NB4 (cell line): ENCODE results near the gene CDYL.

ENCODE experiments used
- DNase-seq: peaks from one replicate; pipeline ENCODE4 v3.0.0; 2010; ENCODE audit warnings: low read depth
- H3K4me3 ChIP-seq: one replicate; pipeline ENCODE4 v1.5.1; 2011; ENCODE audit warnings: mild to moderate bottlenecking, low read depth, low read length, moderate library complexity
- CTCF ChIP-seq: IDR thresholded peaks from one replicate; pipeline ENCODE4 v1.5.1; 2012; ENCODE audit warnings: low read depth, low read length
- MAX ChIP-seq: IDR thresholded peaks from 2 replicates; pipeline ENCODE4 v1.6.1; 2011; ENCODE audit warnings: low read depth, low read length
- MYC ChIP-seq: IDR thresholded peaks from 2 replicates; pipeline ENCODE4 v1.6.1; 2011; ENCODE audit warnings: low read depth, low read length
- POLR2A ChIP-seq: IDR thresholded peaks from 2 replicates; pipeline ENCODE4 v1.6.1; 2011; ENCODE audit warnings: mild to moderate bottlenecking; ENCODE audit not compliant: insufficient read length; ENCODE audit errors: extremely low read depth

Gene CDYL

DNA sequence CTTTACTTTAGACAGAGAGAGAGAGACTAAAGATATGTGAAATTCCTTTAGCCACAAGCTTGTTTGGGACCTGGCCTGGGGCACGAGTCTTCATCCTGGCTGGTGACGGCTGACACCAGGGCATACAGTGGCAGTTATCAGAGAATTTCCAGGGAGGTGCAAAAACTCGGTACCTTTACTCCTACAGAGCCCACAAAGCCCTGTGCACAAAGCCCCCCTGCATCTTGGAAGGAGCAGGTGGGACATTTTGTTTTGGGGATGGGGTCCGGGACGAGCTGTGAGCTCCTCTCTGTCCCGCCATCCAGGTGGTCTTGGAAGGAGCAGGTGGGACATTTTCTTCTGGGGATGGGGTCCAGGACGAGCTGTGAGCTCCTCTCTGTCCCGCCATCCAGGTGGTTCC is 198.8 kb downstream of the CDYL start:
- TF ChIP-seq MAX (no peak), CTCF (no peak), MYC (no peak), POLR2A (no peak)
- no peak overlapping the region for H3K4me3 ChIP-seq
- DNase-seq, result no peak

DNA sequence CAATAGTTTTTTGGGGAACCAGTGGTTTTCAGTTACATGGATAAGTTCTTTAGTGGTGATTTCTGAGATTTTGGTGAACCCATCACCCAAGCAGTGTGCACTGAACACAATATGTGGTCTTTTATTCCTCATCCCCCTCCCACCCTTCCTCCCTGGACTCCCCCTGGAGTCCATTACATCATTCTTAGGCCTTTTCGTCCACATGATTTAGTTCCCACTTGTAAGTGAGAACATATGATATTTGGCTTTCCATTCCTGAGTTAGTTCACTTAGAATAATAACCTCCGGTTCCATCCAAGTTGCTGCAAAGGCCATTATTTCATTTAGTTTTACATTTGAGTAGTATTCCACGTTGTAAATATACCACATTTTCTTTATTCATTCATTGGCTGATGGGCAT is 199.3 kb downstream of the CDYL start:
- no peak for TF ChIP-seq MYC
- TF ChIP-seq CTCF, result no peak
- no peak for TF ChIP-seq POLR2A
- TF ChIP-seq MAX, result no peak
- no peak for DNase-seq
- H3K4me3 ChIP-seq, result no peak overlapping the region

GRCh38 chr6:4977468-4977867 is 201.3 kb downstream of the CDYL start:
- no peak overlapping the region for H3K4me3 ChIP-seq
- no peak for DNase-seq
- TF ChIP-seq CTCF, result no peak

DNA sequence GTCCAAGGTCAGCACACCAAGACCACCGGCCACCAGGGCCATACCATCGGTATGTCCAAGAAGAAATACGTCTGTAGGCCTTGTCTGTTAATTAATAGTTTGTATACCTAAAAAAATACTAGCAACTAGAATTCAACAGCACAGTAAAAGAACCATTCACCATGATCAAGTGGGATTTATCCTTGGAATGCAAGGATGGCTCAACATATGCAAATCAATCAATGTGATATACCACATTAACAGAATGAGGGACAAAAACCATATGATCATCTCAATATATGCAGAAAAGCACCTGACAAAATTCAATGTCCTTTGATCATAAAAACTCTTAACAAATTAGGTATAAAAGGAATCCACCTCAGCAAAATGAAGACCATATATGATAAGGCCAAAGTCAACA is 203.2 kb downstream of the CDYL start:
- DNase-seq, result no peak
- TF ChIP-seq MYC (no peak), CTCF (no peak)
- H3K4me3 ChIP-seq, result no peak overlapping the region

DNA sequence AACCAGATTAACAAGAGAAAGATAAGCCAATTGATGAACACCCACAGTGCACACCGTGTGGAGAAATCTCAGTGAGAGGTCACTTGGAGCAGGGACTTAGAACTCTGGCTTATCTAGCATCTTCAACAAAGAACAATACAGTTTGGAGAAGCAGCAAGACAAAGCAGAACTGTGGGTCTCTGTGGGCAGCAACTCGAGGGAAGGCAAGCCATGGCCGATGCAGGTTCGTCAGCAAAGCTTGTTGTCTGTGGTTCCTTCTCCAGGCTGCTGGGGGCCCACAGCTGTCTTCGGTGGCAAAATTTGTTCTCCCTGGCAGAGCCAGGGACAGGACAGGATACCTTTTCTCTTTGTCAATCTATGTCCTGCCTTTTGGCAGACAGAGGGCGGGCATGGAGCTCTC is 205.6 kb downstream of the CDYL start:
- no peak for DNase-seq
- TF ChIP-seq MYC, result no peak
- no peak for TF ChIP-seq MAX
- no peak for TF ChIP-seq CTCF
- no peak for TF ChIP-seq POLR2A
- no peak overlapping the region for H3K4me3 ChIP-seq

GRCh38 chr6:4983322-4983721 is 207.1 kb downstream of the CDYL start:
- DNase-seq, result peak; percentile 44
- H3K4me3 ChIP-seq, result no peak overlapping the region
- no peak for TF ChIP-seq MAX

DNA sequence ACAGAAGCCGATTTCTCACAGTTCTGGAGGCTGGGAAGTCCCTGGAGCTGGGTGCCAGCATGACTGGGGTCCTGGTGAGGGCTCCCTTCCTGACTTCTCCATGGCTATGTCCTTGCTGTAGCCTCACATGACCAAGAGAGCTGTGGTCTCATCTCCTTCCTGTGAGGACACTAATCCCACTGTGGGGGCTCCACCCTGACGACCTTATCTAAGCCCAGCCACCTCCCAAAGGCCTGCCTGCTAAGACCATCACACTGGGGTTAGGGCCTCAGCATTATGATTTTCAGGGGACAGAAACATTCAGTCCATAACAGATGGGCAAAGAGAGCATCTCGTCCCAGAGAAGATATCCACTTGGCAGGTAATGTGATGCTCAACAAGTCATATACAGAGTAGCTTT is 210.8 kb downstream of the CDYL start:
- no peak for DNase-seq

More for the DNA sequence above, 210.8 kb downstream of the CDYL start:
- TF ChIP-seq CTCF (no peak), MYC (no peak), MAX (no peak), POLR2A (no peak)
- no peak overlapping the region for H3K4me3 ChIP-seq
